M059J (cell line): ENCODE measurements around the gene MYOM1. TPM values are rescaled to one million over a fixed set of nuclear protein-coding genes. Genes with fewer than 3 reads are reported as not detected.

ENCODE experiments used
- DNase-seq: peaks from one replicate; pipeline ENCODE4 v3.0.0-alpha.2; 2012; ENCODE audit warnings: low read depth
- total RNA-seq: library from RNA; depleted of rRNA; stranded (reverse); fragments of >200 nt; shearing (Covaris generic); gene quantifications from 2 replicates; pipeline ENCODE4 v1.2.3, GENCODE V29; 2014

Gene MYOM1
- total RNA-seq, 1 experiment from 2014 or later = 0.10 TPM

DNA sequence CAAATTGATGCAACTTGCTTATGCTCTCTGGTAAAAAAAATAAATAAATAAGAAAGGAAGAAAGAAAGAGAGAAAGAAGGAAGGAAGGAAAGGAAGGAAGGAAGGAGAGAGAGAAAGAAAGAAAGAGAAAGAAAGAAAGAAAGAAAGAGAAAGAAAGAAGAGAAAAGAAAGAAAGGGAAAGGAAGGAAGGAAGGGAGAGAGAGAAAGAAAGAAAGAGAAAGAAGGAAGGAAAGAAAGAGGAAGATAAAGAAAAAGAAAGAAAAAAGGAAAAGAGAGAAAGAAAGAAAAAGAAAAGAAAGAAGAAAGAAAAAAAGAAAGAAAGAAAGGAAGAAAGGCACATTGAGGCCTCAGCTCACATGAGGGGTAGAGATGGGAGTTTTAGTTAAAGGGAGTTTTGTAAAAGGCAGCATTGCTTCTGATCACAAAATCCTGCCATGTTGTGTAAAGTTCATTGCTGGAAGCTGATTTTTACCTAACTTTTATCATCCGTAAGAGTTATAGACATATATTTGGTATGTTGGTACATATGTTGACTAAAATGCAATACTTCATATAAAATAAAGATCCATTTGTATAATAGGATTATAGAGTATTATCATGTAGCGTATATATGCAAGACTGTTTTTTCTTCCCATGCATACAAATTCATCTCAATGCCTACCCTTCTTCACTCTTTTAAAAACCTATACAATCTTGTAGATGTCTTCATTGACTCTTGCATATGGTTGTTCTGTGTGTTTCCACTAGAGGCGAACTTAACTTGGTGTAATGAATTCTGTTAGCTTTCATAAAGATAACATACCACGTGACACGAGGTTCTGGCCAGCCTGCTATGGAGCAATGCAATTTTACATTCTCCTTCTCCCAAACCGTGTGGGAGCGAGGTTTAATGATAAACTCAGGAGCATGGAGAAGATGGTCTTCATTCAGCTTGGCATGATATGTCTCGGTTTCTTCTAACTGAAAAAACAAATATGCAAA, 32.8 kb downstream of the MYOM1 start:
- no peak for DNase-seq

DNA sequence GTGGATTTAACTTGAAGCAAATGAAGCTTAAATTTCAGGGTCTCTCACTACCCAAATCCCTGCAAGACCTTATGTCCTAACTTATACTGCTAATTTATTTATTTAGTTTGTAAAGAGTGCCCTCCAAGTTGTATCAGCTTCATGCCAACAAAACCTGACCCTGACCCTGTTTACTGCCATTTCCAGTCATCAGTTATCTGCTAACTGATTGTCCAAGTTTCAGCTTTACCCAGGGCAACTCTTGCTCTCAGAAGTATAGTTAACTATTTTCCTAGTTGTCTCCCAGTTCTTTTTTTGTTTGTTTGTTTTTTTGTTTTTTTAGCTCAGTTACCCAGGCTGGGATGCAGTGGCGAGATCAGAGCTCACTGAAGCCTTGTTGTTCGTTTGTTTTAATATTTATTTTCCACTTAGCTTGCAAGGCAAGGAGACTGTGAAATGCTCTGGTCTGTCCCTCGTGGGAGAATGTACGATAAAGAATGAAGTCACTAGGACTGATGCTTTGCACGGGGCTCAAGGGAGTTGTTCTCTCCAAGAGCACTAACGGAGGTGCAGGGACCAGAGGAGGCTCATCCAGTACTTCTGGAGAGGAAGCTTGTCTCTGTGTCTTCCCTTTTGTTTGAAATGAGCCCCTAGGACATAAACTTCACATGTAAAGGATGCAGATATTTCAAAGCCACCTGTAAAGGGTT, 35.3 kb downstream of the MYOM1 start:
- DNase-seq = no peak

DNA sequence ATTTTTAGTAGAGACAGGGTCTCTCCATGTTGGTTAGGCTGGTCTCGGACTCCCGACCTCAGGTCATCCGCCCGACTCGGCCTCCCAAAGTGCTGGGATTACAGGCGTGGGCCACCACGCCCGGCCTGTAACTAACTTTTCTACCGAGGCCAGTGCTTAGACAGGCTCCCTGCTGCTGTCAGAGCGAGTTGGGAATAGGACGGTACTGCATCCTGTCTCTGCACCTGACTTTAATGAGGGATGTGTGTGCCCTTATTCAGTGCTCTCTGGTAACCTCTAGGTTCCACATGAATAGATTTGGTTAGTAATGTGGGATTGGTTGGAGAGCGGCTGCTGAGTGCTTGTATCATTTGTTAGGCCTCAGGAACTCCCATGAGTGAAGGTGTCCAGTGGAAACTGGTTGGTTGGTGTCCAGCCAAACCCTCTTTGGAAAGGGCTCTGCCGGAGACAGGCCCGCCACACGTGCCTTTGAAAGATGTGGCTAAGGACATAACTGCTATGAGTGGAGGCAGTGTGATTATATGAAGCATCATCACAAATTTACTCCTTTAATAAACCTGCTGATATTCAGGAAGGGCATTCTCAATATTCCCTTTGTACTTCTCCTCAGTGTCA, 36.6 kb downstream of the MYOM1 start:
- no peak for DNase-seq

DNA sequence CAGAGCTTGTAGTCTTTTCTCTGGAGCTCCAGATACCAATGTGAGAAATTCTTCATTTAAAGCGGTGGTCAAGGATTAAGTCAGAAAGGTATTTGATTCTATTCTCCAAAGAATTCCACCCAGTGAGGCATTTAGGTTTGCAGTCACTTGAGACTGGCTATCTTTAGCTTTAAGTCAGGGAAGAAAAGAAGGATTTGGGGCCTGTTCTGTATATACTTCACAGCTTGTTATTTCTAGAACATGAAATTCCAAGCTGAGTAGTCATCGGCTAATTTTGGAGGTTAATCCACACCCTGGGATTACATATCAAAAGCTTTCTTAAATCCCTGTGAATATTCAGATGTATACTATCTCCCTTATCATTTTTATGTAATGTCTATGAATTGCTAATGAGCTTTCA, 39.4 kb downstream of the MYOM1 start:
- no peak for DNase-seq

DNA sequence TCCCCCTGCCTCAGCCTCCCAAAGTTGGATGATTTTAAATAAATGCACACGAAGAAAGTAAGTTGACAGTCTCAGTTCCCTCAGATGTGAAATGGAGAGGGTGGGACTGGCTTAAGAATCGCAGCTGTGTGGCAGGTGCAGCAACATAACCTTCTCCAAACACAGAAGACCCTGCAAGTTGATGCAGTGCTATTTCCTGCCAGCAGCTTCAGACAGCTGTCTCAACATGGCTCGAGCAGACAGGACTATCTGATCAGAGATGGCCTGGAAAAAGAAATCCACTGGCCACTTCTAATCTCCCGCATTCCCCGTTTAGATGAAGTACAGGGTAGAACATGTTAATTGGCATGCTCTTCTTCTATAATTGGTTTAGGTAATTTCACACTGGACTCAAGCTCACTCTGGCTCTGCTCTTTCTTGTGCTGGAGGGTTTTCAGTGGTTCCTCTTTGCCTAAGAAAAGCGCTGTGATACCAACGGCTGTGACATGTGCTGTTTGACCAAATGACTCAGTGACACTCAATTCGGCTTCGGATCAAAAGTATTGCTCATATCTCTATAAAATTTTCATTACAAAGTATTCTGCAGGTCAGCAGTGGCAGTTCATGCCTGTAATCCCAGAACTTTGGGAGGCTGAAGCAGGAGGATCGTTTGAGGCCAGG, 40.2 kb downstream of the MYOM1 start:
- DNase-seq = no peak

DNA sequence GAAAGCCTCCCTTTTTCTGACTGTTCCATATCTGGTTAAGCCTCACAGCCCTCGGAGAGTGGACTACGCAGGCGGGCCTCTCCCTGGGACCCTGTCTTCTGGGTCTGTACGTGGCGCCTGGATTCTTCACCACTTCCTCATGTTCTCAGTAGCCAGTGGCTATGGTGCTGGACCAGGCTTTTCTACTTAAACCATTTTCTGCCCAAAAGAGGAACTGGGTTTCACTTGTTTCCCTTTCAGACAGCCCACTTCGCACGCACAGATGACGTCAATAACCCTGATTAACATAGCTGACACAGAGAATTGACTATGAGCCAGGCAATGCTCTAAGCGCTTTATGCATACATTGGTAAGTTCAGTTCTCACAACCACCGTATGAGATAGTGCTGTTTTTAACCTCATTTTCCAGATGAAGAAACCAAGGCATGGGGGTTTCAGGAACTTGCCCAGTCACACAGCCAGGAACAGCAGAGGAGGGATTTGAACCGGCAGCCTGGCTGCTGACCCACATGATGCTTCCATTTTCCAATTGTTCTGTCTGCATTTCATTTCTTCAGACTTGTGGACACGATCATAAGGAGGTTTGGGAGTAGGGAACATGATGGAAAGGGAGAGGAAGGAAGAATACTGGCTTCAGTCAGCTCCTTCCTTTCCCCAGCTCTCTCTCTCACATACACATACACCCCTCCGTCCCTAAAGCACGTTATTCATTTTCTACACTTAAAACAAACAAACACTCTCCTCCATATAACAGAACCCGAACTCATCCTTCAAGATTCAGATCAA, 41.7 kb downstream of the MYOM1 start:
- DNase-seq = peak; percentile 40

DNA sequence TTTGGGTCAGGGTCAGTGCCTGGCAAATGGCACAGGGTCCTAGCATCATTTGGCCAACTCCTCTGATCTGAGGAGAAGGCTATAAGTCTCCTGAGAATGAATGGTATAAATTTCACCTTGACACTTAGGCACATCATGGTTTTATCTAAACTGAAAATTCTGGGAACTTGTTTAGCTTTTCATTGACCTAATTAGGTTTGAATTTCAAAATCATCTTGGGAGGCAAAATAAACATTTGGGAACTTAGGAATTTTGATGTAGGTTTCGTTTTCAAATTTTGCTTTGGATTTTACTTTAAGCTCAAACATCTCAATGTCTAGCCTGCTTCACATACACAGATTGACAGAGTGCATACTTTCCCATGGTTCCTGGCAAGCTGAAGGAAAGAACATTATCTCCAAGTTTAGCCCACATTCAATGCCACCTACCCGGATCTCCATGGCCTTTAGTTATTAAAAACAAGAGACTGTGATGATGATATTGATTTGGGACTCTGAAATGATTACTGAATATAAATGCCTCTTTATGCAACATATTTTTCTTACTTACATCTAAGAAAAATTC, 44.5 kb downstream of the MYOM1 start:
- DNase-seq = no peak

DNA sequence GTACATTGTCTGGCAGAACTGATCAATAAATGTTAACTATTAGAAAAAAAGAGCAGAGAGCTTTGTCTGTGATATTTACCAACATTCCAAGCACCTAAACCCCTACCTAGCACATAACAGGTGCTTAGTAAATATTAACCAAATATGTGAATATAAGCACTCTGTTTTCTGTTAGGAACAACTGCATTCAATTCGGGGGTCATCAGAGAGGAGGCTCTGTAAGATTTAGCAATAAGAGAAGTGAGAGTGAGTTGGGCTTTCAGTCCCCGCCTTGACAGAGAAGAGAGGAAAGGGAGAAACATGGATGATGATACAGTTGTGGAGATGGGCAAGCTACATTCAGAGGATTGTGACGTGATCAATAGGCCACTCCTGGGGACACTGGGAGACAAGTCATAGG, 47.7 kb downstream of the MYOM1 start:
- no peak for DNase-seq

DNA sequence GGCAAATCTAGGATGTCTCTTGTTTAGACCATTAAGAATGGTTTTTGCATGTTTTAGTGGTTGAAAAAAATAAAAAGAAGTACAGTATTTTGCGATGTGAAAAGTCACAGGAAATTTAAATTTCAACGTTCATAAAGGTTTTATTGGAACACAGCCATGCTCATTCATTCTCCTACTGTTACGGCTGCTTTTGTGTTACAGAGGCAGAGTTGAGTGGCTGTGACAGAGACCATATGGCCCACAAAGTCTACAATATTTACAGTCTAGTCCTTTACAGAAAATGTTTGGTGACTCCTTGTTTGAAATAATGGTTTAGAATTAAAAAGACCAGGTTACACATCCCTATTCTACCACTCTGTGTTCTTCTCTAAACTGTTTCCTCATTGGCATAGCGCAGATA, 48.1 kb downstream of the MYOM1 start:
- DNase-seq = no peak

DNA sequence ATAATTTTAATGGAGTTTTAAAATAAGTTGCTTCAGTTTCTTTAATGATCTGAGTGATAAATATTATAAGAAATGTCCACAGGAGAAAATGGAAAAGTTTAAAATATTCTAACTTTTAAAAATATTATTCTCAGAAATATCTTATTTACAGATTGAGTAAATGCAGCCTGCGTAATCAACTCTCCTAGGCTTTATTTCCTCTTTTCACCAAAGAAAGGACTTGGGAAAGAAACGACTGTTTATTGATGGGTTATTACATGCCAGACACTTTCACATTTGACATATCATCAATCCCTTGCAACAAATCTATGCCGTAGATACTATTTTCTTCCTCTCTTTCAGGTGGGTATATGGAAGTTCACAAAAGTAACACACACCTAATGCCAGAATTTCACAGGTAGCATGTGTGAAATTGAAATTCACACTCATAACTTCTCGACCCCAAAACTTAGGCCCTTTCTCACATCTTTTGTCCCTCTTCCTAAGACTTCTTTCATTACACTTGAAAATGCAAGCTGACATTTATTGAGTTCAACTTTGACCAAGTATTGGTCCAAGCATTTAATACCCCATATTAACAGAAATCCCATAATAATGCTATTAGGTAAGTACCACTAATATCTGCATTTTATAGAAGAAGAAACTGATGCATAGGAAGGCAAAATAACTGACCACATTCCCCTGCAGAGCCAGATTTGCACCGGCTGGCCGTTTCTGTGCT, 49.2 kb downstream of the MYOM1 start:
- DNase-seq = no peak

DNA sequence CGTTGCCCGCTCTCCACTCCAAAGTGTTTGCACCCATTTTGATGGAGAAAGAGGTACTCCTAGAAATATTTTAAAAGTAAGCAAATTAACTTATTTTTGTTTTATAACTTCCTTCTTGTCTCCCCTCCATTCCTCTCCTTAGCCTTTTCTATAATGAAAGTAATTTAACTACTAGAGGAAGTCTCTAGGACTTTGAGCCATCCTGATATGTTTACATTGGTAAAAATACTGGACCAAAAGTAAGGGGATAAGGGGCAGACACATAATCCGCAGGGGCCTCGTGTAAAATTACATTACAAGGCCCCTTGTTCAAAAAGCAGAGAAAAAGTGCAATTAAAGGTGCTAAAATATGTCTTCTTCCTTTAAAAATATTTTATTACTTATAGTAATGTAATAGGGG, 55.4 kb downstream of the MYOM1 start:
- DNase-seq = no peak

DNA sequence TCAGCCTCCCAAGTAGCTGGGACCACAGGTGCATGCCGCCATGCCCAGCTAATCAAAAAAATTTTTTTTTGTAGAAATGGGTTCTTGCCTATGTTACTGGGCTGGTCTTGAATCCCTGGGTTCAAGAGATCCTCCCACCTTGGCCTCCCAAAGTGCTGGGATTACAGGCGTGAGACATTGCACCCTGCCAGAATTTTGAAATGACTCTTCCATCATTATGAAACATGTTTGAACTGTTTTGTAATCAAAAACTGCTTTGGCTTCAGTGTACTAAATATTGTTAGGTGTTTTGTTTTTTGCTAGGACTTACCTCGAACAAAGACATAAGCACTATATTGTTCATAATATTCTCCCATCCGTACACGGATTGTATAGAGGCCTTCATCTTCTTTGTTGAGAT, 55.8 kb downstream of the MYOM1 start:
- DNase-seq = no peak

DNA sequence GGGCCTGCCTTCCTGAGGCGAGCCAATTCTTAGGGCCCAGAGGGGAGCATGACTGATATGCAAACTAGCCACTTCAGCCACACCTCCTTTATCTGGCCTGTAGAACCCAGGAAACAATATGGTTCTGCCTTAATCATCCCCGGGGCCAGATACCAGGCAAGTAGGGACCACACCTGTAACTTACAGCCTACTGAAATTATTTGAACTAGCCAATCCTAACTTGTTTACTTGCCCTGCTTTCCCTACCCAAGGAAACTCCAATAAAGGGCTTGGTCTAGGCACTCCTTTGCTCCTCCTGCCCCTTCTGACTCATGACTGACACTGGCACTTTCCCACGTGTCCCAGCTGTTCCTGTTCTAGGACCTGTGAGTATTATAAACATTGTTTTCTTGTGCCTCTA, 57.6 kb downstream of the MYOM1 start:
- DNase-seq = peak; percentile 35

DNA sequence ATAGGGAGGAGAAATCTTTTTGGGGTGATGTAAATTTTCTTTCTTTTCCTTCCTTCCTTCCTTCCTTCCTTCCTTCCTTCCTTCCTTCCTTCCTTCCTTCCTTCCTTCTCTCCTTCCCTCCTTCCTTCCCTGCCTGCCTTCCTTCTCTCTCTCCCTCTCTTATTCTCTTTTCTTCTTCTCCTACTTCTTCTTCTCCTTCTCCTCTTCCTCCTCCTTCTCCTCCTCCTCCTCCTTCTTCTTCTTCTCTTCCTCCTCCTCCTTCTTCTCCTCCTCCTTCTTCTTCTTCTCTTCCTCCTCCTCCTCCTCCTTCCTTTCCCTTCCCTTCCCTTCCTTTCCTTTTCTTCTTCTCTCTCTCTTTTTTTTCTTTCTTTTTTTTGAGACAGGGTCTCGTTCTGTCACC, 59.9 kb downstream of the MYOM1 start:
- no peak for DNase-seq

DNA sequence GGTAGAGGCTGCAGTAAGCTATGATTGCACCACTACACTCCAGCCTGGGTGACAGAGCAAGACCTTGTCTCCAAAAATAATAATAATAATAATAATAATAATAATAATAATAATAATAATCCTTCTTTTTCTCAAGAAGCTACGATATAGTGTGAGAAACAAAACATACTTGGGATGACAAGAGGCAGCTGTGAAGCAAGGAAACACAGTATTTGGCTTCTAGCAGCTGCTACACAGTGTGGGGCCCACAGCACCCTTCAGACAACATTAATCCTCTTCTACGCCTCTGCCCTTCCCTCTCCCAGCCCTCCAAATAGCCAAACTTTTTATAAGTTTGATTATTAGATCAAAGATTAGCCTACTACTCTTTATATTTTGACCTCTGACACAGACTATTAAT, 62.2 kb downstream of the MYOM1 start:
- no peak for DNase-seq

DNA sequence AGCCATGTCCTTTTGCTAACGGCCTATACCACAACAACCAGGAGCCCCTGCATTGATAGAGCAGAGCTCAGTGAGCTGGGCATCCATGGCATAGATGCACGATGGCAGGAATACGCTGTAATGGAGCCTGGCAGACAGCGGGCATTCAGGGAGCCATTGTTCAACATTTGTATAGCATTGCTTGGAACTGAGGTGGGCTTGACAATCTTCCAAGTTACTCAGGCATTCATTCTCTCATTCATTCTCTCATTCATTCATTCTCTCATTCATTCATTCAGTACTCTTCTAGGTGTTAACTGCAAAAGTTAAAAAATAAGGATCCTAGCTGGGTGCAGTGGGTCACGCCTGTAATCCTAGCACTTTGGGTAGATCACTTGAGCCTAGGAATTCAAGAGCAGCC, 62.7 kb downstream of the MYOM1 start:
- DNase-seq = no peak

DNA sequence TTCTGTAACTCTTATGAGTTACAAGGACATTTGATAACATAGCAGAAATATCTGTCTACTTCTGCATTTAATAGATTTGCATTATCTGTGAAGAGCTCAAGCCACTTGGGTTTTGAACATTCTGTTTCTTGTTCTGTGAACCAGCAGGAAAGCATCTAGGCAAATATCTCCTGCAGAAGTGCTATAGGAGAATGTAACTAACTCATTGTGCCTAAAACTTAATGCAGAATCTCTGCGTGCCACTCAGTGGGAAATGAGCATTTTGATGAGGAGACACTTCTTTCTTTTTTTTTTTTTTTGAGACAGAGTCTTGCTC, 63.5 kb downstream of the MYOM1 start:
- no peak for DNase-seq

DNA sequence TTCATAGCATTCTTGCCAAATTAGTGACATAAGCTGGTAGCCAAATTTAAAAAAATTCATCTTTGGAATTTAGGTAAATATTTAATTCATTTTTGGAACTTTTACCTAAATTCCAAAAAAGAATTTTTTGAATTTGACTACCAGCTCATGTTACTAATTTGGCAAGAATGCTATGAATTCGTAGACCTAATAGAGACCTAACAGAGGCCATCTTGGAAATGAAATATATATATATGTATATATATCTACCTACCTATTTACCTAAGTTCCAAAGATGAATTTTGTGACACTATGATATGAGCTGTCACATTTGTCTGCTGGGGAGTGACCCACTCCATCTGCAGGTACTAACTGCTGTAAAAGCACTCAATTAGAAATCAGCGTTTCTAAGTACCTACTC, 65.6 kb downstream of the MYOM1 start:
- no peak for DNase-seq

DNA sequence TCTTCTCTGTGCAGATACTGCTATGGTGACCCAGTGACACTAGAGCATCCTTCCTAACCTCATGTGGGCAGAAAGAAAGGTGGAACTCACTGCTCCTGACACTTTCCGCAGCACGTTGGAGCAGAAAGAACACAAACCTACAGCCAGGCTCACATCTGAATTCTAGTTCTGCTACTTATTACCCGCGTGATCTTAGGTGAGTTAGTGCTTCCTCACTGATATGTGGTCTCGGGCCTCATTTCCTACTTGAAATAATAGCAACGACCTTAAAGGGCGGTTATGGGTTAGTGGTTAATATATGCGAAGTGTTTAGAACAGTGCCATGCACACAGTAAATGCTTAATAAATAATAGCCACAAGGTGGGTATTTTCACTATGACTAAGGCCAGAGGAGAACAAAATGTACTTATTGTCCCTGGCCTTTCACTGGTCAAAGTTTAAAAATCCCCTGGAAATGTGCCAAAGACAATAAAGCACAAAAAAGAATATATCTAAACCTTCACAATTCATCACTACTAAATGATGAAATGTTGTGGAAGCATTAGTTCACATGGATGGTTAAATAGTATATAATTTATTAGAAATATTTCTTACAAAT, 66.6 kb downstream of the MYOM1 start:
- DNase-seq = no peak

DNA sequence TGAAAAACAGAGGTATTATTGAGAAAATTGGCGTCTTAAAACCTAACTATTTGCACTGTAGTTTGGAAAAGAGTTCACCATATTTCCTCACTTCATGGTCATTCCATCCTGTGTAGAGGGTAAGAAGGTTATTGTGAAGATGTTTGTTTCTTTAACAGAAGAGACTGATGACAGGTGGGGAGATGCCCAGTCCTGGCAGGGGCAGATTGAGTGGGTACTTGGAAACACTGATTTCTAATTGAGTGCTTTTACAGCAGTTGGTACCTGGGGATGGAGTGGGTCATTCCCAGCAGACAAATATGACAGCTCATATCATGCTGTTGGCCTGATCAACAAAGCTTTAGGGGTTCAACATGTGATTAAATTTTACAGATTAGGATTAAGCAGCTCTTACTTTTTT, 67.5 kb downstream of the MYOM1 start:
- DNase-seq = no peak
